ENCODE results near the gene SULT1A2. TPM values are rescaled to one million over a fixed set of nuclear protein-coding genes. Genes with fewer than 3 reads are reported as not detected.

SULT1A2 gene
- total and polyA plus RNA-seq, 2 of the 13 experiments (the other 11 are each of a cell fraction or from before 2014, with no cell fraction given) = 33.0 to 34.2 TPM

DNA sequence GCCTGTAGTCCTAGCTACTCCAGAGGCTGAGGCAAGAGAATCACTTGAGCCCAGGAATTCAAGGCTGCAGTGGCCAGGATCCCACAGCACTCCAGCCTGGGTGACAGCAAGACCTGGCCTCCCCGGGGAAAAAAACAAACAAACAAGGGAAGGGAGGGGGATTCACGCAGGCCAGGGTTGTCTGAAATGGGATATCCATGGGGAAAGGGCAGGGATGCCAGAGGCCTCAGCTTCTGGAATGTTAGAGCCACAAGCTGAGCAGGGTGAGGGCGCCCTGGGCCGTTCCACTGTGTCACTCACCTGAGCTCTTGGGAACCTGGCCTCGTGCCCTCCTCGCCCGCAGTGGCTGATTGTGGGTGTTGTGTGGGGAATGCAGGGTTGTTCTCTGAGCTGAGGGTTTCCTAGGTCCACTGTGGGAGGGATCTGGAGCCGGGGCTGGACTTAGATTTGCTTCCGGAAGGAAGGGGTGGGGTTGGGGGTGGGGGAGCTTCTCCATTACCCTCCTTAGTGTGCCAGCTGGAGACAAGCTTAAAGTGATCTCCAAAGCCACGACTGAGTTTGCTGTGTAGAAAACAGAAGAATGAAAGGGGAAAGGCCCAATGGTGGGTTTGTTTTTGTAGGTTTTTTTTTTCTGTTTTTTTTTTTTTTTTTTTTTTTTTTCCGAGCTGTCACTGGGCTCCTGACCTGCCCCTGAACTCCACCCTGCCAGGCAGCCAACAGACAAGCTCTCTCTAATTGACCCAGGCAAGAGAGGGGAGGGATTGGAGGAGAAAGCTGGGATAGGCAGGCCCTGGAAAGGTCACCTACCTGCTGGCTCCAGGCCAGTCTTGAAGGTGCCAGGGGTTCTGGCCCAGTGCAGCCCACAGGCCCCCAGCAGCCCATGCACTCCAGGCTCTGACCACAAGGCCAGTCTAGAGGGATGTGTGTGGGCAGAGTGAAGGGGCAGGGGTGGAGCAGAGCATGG lies 13.1 kb upstream of the SULT1A2 start, which contains the start of gene SULT1A1 (continued):
- TF ChIP-seq, protein P1, sequence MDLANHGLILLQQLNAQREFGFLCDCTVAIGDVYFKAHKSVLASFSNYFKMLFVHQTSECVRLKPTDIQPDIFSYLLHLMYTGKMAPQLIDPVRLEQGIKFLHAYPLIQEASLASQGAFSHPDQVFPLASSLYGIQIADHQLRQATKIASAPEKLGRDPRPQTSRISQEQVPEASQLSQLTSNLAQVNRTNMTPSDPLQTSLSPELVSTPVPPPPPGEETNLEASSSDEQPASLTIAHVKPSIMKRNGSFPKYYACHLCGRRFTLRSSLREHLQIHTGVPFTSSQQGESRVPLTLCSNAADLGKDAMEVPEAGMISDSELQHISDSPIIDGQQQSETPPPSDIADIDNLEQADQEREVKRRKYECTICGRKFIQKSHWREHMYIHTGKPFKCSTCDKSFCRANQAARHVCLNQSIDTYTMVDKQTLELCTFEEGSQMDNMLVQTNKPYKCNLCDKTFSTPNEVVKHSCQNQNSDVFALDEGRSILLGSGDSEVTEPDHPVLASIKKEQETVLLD (CRISPR knock-in tag; IDR thresholded peaks at IDR 0.05; ENCODE audit: low read depth) = no peak
- peak; percentile 66 for TF ChIP-seq ARHGAP35 (CRISPR knock-in tag; IDR thresholded peaks at IDR 0.05; ENCODE audit: borderline replicate concordance)
- no peak for TF ChIP-seq ZNF773 (CRISPR knock-in tag; IDR thresholded peaks at IDR 0.05; ENCODE audit: borderline replicate concordance)
- TF ChIP-seq, protein P2, sequence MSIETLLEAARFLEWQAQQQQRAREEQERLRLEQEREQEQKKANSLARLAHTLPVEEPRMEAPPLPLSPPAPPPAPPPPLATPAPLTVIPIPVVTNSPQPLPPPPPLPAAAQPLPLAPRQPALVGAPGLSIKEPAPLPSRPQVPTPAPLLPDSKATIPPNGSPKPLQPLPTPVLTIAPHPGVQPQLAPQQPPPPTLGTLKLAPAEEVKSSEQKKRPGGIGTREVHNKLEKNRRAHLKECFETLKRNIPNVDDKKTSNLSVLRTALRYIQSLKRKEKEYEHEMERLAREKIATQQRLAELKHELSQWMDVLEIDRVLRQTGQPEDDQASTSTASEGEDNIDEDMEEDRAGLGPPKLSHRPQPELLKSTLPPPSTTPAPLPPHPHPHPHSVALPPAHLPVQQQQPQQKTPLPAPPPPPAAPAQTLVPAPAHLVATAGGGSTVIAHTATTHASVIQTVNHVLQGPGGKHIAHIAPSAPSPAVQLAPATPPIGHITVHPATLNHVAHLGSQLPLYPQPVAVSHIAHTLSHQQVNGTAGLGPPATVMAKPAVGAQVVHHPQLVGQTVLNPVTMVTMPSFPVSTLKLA (IDR thresholded peaks at IDR 0.05) = no peak
- TF ChIP-seq ZNF7 (CRISPR knock-in tag; IDR thresholded peaks at IDR 0.05) = peak; percentile 26; the same call in 1 of the 2 replicates
- no peak for TF ChIP-seq RFXANK (CRISPR knock-in tag; IDR thresholded peaks at IDR 0.05)
- peak; percentile 14; the same call in 1 of the 2 replicates for TF ChIP-seq ARNTL (CRISPR knock-in tag; IDR thresholded peaks at IDR 0.05)
- peak; percentile 89 for TF ChIP-seq PHF5A (CRISPR knock-in tag; IDR thresholded peaks at IDR 0.05; ENCODE audit: low read depth, unreplicated experiment)
- peak; percentile 11; the same call in 1 of the 2 replicates for TF ChIP-seq ZNF513 (CRISPR knock-in tag; conservative IDR thresholded peaks at IDR 0.05)
- TF ChIP-seq, protein P3, sequence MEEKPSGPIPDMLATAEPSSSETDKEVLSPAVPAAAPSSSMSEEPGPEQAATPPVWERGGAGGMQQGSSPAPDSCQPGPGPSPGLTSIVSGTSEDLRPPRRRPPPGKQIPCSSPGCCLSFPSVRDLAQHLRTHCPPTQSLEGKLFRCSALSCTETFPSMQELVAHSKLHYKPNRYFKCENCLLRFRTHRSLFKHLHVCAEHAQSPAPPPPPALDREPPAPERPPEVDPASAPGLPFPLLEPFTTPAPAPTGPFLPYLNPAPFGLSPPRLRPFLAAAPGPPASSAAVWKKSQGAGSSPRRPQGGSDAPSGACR (CRISPR knock-in tag; IDR thresholded peaks at IDR 0.05) = no peak
- TF ChIP-seq ZNF160 (CRISPR knock-in tag; IDR thresholded peaks at IDR 0.05) = peak; percentile 87
- no peak for TF ChIP-seq ZNF790 (CRISPR knock-in tag; IDR thresholded peaks at IDR 0.05; ENCODE audit: borderline replicate concordance)
- TF ChIP-seq ZBTB14 (CRISPR knock-in tag; IDR thresholded peaks at IDR 0.05) = no peak
- peak; percentile 58 for TF ChIP-seq SIX4 (CRISPR knock-in tag; IDR thresholded peaks at IDR 0.05)
- no peak for TF ChIP-seq ZIK1 (CRISPR knock-in tag; IDR thresholded peaks at IDR 0.05; ENCODE audit: borderline replicate concordance, low read depth)
- no peak for TF ChIP-seq CC2D1A (CRISPR knock-in tag; IDR thresholded peaks at IDR 0.05)
- peak; percentile 89 for TF ChIP-seq ZNF607 (CRISPR knock-in tag; IDR thresholded peaks at IDR 0.05; ENCODE audit: borderline replicate concordance)
- TF ChIP-seq PHF21A (CRISPR knock-in tag; IDR thresholded peaks at IDR 0.05) = peak; percentile 65; the same call in 1 of the 2 replicates
- no peak for TF ChIP-seq ZNF558 (CRISPR knock-in tag; IDR thresholded peaks at IDR 0.05; ENCODE audit: borderline replicate concordance)
- TF ChIP-seq HMGXB4 (CRISPR knock-in tag; IDR thresholded peaks at IDR 0.05; ENCODE audit: borderline replicate concordance in 1 of 2, low read depth in 1 of 2) = peak; percentile 80; a peak in 3 of 4 replicates
